ENCODE measurements around the gene COLQ. TPM values are rescaled to one million over a fixed set of nuclear protein-coding genes. Genes with fewer than 3 reads are reported as not detected.

Gene COLQ
- total RNA-seq, 4 donors from 2014 or later: 2.6 to 21.3 (median 4.0) TPM

GRCh38 chr3:15431256-15431837 lies 90.2 kb downstream of the COLQ start:
- DNase-seq: no peak
- Histone ChIP-seq H3K36me3 (no peaks in the 10 kb centered on the region), H3K4me3 (no peak overlapping the region), H3K27me3 (no peaks in the 10 kb centered on the region), H3K27ac (no peak overlapping the region), H3K9me3 (no peaks in the 10 kb centered on the region), H3K4me1 (no peaks in the 10 kb centered on the region)
- intact Hi-C loops (cut with DNase I; ENCODE audit: low total_unique reads): no loop called here
- TF ChIP-seq, protein P1, sequence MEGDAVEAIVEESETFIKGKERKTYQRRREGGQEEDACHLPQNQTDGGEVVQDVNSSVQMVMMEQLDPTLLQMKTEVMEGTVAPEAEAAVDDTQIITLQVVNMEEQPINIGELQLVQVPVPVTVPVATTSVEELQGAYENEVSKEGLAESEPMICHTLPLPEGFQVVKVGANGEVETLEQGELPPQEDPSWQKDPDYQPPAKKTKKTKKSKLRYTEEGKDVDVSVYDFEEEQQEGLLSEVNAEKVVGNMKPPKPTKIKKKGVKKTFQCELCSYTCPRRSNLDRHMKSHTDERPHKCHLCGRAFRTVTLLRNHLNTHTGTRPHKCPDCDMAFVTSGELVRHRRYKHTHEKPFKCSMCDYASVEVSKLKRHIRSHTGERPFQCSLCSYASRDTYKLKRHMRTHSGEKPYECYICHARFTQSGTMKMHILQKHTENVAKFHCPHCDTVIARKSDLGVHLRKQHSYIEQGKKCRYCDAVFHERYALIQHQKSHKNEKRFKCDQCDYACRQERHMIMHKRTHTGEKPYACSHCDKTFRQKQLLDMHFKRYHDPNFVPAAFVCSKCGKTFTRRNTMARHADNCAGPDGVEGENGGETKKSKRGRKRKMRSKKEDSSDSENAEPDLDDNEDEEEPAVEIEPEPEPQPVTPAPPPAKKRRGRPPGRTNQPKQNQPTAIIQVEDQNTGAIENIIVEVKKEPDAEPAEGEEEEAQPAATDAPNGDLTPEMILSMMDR (IDR thresholded peaks at IDR 0.05): no peak

GRCh38 chr3:15430624-15431023 lies 90.9 kb downstream of the COLQ start:
- H3K27ac ChIP-seq: no peak overlapping the region
- H3K9me3 ChIP-seq: no peaks in the 10 kb centered on the region
- H3K36me3 ChIP-seq: no peaks in the 10 kb centered on the region
- intact Hi-C loops (cut with DNase I; ENCODE audit: low total_unique reads): no loop called here
- H3K4me3 ChIP-seq: no peak overlapping the region
- H3K4me1 ChIP-seq: no peaks in the 10 kb centered on the region
- DNase-seq: no peak
- H3K27me3 ChIP-seq: no peaks in the 10 kb centered on the region
- TF ChIP-seq POLR2A (IDR thresholded peaks at IDR 0.05): no peak
- TF ChIP-seq, protein P1 (IDR thresholded peaks at IDR 0.05): no peak

- TF ChIP-seq POLR2A (IDR thresholded peaks at IDR 0.05): no peak
- TF ChIP-seq, protein P1 (IDR thresholded peaks at IDR 0.05): no peak
- Histone ChIP-seq H3K4me1 (no peaks in the 10 kb centered on the region), H3K4me3 (no peak overlapping the region), H3K36me3 (no peaks in the 10 kb centered on the region), H3K27ac (no peak overlapping the region), H3K27me3 (no peaks in the 10 kb centered on the region), H3K9me3 (no peaks in the 10 kb centered on the region)
- no peak for DNase-seq
- intact Hi-C loops (cut with DNase I; ENCODE audit: low total_unique reads): no loop called here
These were observed 92.4 kb downstream of the COLQ start for GRCh38 chr3:15429080-15429479.

DNA sequence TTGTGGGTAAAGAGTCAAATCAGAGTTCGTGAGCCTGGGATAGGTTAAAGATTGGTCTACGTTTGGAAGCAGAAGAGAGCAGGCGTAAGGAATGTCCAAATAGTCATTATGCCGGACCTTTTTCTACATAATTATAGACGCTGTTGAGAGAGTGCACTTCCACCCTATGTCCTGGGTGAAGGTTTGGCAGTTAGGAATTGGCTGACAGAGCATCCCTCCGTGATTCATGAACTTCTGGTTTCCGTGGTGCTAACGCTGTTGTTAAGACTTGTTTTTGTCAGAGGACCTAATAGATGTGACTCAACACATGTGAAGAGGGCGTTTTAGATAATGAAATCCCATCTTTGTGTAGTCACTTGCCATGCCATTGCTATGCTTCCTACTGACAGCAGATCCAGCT lies 93.0 kb downstream of the COLQ start:
- H3K27ac ChIP-seq: peak overlapping the region in 1 of 2 donors; percentile 85
- H3K36me3 ChIP-seq: no peaks in the 10 kb centered on the region
- H3K9me3 ChIP-seq: no peaks in the 10 kb centered on the region
- H3K27me3 ChIP-seq: no peaks in the 10 kb centered on the region
- H3K4me3 ChIP-seq: peak overlapping the region; percentile 79 to 88
- no peak for DNase-seq
- intact Hi-C loops (cut with DNase I; ENCODE audit: low total_unique reads): no loop called here
- no peaks in the 10 kb centered on the region for H3K4me1 ChIP-seq
- TF ChIP-seq POLR2A (IDR thresholded peaks at IDR 0.05): no peak
- TF ChIP-seq, protein P1 (IDR thresholded peaks at IDR 0.05): no peak

GRCh38 chr3:15427981-15428380 lies 93.5 kb downstream of the COLQ start:
- Histone ChIP-seq H3K27me3 (no peaks in the 10 kb centered on the region), H3K36me3 (no peaks in the 10 kb centered on the region), H3K27ac (peak overlapping the region; percentile 73 to 85), H3K4me1 (no peaks in the 10 kb centered on the region), H3K4me3 (peak overlapping the region; percentile 79 to 88), H3K9me3 (no peaks in the 10 kb centered on the region)
- no peak for DNase-seq
- no peak for TF ChIP-seq POLR2A (IDR thresholded peaks at IDR 0.05)
- TF ChIP-seq, protein P1 (IDR thresholded peaks at IDR 0.05): no peak
- intact Hi-C loops (cut with DNase I; ENCODE audit: low total_unique reads): no loop called here
